ENCODE measurements around the gene RAB37.

DNA sequence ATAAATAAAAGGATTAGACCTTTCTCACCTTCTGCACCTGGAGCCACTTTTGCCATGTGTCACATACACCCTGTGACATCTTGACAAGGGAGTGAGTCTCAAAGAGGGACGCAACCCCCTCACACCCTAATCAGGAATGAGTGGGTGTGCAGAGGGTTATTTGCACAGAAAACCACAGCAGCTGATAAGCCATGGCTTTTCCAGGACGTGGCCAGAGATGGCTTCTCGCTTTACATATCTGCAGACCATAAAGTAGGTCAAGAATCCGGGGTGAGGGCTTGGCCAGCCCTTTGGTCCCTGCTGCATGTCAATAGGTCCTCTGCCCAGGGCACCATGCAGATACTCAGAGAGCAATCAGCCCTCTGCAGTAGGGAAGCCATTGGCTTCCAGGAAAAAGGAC, 21.9 kb upstream of the RAB37 start:
- TF ChIP-seq POLR2A (IDR thresholded peaks at IDR 0.05; ENCODE audit: low read length), result no peak
- TF ChIP-seq GATA1 (IDR thresholded peaks at IDR 0.05; ENCODE audit: low read depth, low read length), result no peak

Data from erythroblast (primary cell).